ENCODE measurements around the gene FBXO44.

FBXO44 gene

GRCh38 chr1:11664336-11665065 lies 9.8 kb downstream of the FBXO44 start:
- DNase-seq, result no peak

GRCh38 chr1:11668516-11668915 lies 13.8 kb downstream of the FBXO44 start:
- DNase-seq, result no peak

GRCh38 chr1:11670747-11671146 lies 16.1 kb downstream of the FBXO44 start:
- DNase-seq, result no peak

- DNase-seq, result no peak
Observed at GRCh38 chr1:11671205-11671543, 16.5 kb downstream of the FBXO44 start.

- DNase-seq, result no peak
Observed at GRCh38 chr1:11671544-11672286, 17.0 kb downstream of the FBXO44 start.

- DNase-seq, result no peak
Observed at GRCh38 chr1:11673089-11673769, 18.6 kb downstream of the FBXO44 start.

- DNase-seq, result no peak
Observed at GRCh38 chr1:11674488-11674887, 19.8 kb downstream of the FBXO44 start.

GRCh38 chr1:11675325-11675724 lies 20.6 kb downstream of the FBXO44 start:
- DNase-seq, result no peak

- DNase-seq, result no peak
Observed at GRCh38 chr1:11676386-11677103, 21.9 kb downstream of the FBXO44 start.

- no peak for DNase-seq
Observed at GRCh38 chr1:11678442-11678841, 23.8 kb downstream of the FBXO44 start.

- no peak for DNase-seq
Observed at GRCh38 chr1:11680270-11681070, 25.8 kb downstream of the FBXO44 start.

- peak; percentile 80 for DNase-seq
Observed at GRCh38 chr1:11681071-11681771, 26.5 kb downstream of the FBXO44 start, which contains the start of gene MAD2L2. Gene MAD2L2 (minus strand): TSS chr1:11681148. CDS start chr1:11680601, 547 bp downstream.

GRCh38 chr1:11682287-11682771 lies 27.7 kb downstream of the FBXO44 start:
- no peak for DNase-seq

GRCh38 chr1:11682799-11683198 lies 28.1 kb downstream of the FBXO44 start:
- no peak for DNase-seq

GRCh38 chr1:11684070-11684469 lies 29.4 kb downstream of the FBXO44 start:
- DNase-seq, result peak; percentile 28

- no peak for DNase-seq
Observed at GRCh38 chr1:11685210-11685752, 30.6 kb downstream of the FBXO44 start.

- no peak for DNase-seq
Observed at GRCh38 chr1:11688506-11688905, 33.8 kb downstream of the FBXO44 start.

GRCh38 chr1:11690397-11691301 lies 36.0 kb downstream of the FBXO44 start:
- no peak for DNase-seq

GRCh38 chr1:11691302-11691914 lies 36.7 kb downstream of the FBXO44 start, which contains the start of gene DRAXIN:
Gene DRAXIN (plus strand): TSS chr1:11691710. CDS start chr1:11706259, 14,549 bp downstream.
- no peak for DNase-seq
